ENCODE measurements around the gene EFCAB5. TPM values are rescaled to one million over a fixed set of nuclear protein-coding genes. Genes with fewer than 3 reads are reported as not detected.

The EFCAB5 gene
- total and polyA plus RNA-seq, 2 of the 13 experiments (the other 11 are each of a cell fraction or from before 2014, with no cell fraction given) = 0.15 TPM; not detected in 1

GRCh38 chr17:30031214-30031869, 89.9 kb downstream of the EFCAB5 start:
- TF ChIP-seq SIX1 (CRISPR knock-in tag; IDR thresholded peaks at IDR 0.05; ENCODE audit: borderline replicate concordance) = no peak
- TF ChIP-seq RORA (CRISPR knock-in tag; IDR thresholded peaks at IDR 0.05) = no peak
- no peak for TF ChIP-seq MXI1 (IDR thresholded peaks at IDR 0.05; ENCODE audit: borderline replicate concordance, low read depth, low read length)
- TF ChIP-seq ZNF720 (CRISPR knock-in tag; IDR thresholded peaks at IDR 0.05) = no peak
- no peak for TF ChIP-seq AHR (CRISPR knock-in tag; IDR thresholded peaks at IDR 0.05)
- ChIA-PET CTCF (ENCODE audit: low intra/inter-chr PET ratio, low total read pairs) (no interaction called here), POLR2A (no interaction called here)
- in situ Hi-C loops (cut with HindIII; ENCODE audit: extremely low pct_ligation_motif_present, low pct_unique_long_range_greater_than_20kb) (no loop called here), intact Hi-C loops (cut with micrococcal nuclease; ENCODE audit: unreplicated experiment) (no loop called here)
- 0% methylated on average over 4 of the region's 4 CpGs for WGBS (ENCODE audit: low lambda C conversion rate)
- no peaks in the 10 kb centered on the region for H4K20me1 ChIP-seq (ENCODE audit: insufficient read depth, low read length)
- no TSS peak for BruUV-seq (replicated peaks)
- FAIRE-seq (no peak), DNase-seq (ENCODE audit: low spot score) (no peak), ATAC-seq (no peak)
- H3K79me2 ChIP-seq (ENCODE audit: insufficient read depth, low read length) = no peaks in the 10 kb centered on the region
- no peak overlapping the region for H2AFZ ChIP-seq (ENCODE audit: low read length)
- no peak overlapping the region for H3K4me3 ChIP-seq (replicated peaks in 1 of 3; ENCODE audit: insufficient read depth in 1 of 3, low read depth in 2 of 3, low read length in 3 of 3)
- H3K9me3 ChIP-seq (ENCODE audit: low read length) = no peaks in the 10 kb centered on the region
- no peak overlapping the region for H3K4me2 ChIP-seq (ENCODE audit: low read depth, low read length)
- peaks cover 0 to 5% of the 10 kb centered on the region in 2 experiments; a peak in 3 of 5 replicates for H3K27me3 ChIP-seq (ENCODE audit: control insufficient read depth in 1 of 2, insufficient read depth in 2 of 2, low read length in 2 of 2)
- H3K9ac ChIP-seq (ENCODE audit: insufficient read depth, low read depth, low read length) = no peak overlapping the region
- H3K36me3 ChIP-seq (replicated peaks in 1 of 2; ENCODE audit: control insufficient read depth in 1 of 2, insufficient read depth in 2 of 2, low read length in 2 of 2) = no peaks in the 10 kb centered on the region
- H3K4me1 ChIP-seq (ENCODE audit: insufficient read depth, low read length) = no peaks in the 10 kb centered on the region
- no peak overlapping the region for H3K27ac ChIP-seq (ENCODE audit: extremely low read length, insufficient read depth, low read length)

GRCh38 chr17:30035369-30035768, 93.9 kb downstream of the EFCAB5 start:
- H2AFZ ChIP-seq (ENCODE audit: low read length) = no peak overlapping the region
- WGBS (ENCODE audit: low lambda C conversion rate) = 7% methylated on average over 2 of the region's 2 CpGs
- no peaks in the 10 kb centered on the region for H3K79me2 ChIP-seq (ENCODE audit: insufficient read depth, low read length)
- no peak overlapping the region for H3K27ac ChIP-seq (ENCODE audit: extremely low read length, insufficient read depth, low read length)
- no peak for TF ChIP-seq ZNF337 (CRISPR knock-in tag; IDR thresholded peaks at IDR 0.05; ENCODE audit: borderline replicate concordance, low read depth)
- TF ChIP-seq ZNF740 (CRISPR knock-in tag; IDR thresholded peaks at IDR 0.05) = no peak
- no peak for TF ChIP-seq HNRNPLL (IDR thresholded peaks at IDR 0.05; ENCODE audit: low read depth, low read length, poor library complexity, severe bottlenecking)
- no peak for TF ChIP-seq NFYC (CRISPR knock-in tag; IDR thresholded peaks at IDR 0.05)
- no peaks in the 10 kb centered on the region for H4K20me1 ChIP-seq (ENCODE audit: insufficient read depth, low read length)
- ChIA-PET CTCF (ENCODE audit: low intra/inter-chr PET ratio, low total read pairs) (no interaction called here), POLR2A (no interaction called here)
- peaks cover 0 to 26% of the 10 kb centered on the region in 2 experiments; a peak in 2 of 5 replicates for H3K27me3 ChIP-seq (ENCODE audit: control insufficient read depth in 1 of 2, insufficient read depth in 2 of 2, low read length in 2 of 2)
- FAIRE-seq (no peak), ATAC-seq (no peak), DNase-seq (ENCODE audit: low spot score) (no peak)
- H3K4me1 ChIP-seq (ENCODE audit: insufficient read depth, low read length) = no peaks in the 10 kb centered on the region
- H3K4me2 ChIP-seq (ENCODE audit: low read depth, low read length) = no peak overlapping the region
- no TSS peak for BruUV-seq (replicated peaks)
- in situ Hi-C loops (cut with HindIII; ENCODE audit: extremely low pct_ligation_motif_present, low pct_unique_long_range_greater_than_20kb) (no loop called here), intact Hi-C loops (cut with micrococcal nuclease; ENCODE audit: unreplicated experiment) (no loop called here)
- H3K36me3 ChIP-seq (replicated peaks in 1 of 2; ENCODE audit: control insufficient read depth in 1 of 2, insufficient read depth in 2 of 2, low read length in 2 of 2) = no peaks in the 10 kb centered on the region
- H3K4me3 ChIP-seq (replicated peaks in 1 of 3; ENCODE audit: insufficient read depth in 1 of 3, low read depth in 2 of 3, low read length in 3 of 3) = no peak overlapping the region
- no peak overlapping the region for H3K9ac ChIP-seq (ENCODE audit: insufficient read depth, low read depth, low read length)
- H3K9me3 ChIP-seq (ENCODE audit: low read length) = no peaks in the 10 kb centered on the region
